NCI-H510A treated with DMSO at 0.1 percent for 48 hours (cell line): ENCODE measurements around the gene SLC9A9.

Experiments used
- DNase-seq: peaks from one replicate; lab custom pipeline; 2025; lab: John Stamatoyannopoulos, UW

Gene SLC9A9

GRCh38 chr3:143413372-143413771 is 434.9 kb downstream of the SLC9A9 start:
- no peak for DNase-seq

- DNase-seq: no peak
Measured at GRCh38 chr3:143412084-143412483, 436.2 kb downstream of the SLC9A9 start.

- DNase-seq: no peak
Measured at GRCh38 chr3:143410259-143410658, 438.0 kb downstream of the SLC9A9 start.

- DNase-seq: no peak
Measured at GRCh38 chr3:143408771-143409170, 439.5 kb downstream of the SLC9A9 start.

GRCh38 chr3:143402602-143403001 is 445.7 kb downstream of the SLC9A9 start:
- DNase-seq: no peak

GRCh38 chr3:143396790-143397189 is 451.5 kb downstream of the SLC9A9 start:
- DNase-seq: no peak

GRCh38 chr3:143389388-143389787 is 458.9 kb downstream of the SLC9A9 start:
- DNase-seq: no peak

GRCh38 chr3:143387425-143387824 is 460.8 kb downstream of the SLC9A9 start:
- no peak for DNase-seq

- no peak for DNase-seq
Measured at GRCh38 chr3:143384076-143384475, 464.2 kb downstream of the SLC9A9 start.

GRCh38 chr3:143383421-143383820 is 464.8 kb downstream of the SLC9A9 start:
- DNase-seq: no peak

GRCh38 chr3:143382816-143383215 is 465.5 kb downstream of the SLC9A9 start:
- no peak for DNase-seq

GRCh38 chr3:143380449-143380848 is 467.8 kb downstream of the SLC9A9 start:
- no peak for DNase-seq

- no peak for DNase-seq
Measured at GRCh38 chr3:143375698-143376097, 472.6 kb downstream of the SLC9A9 start.

- DNase-seq: no peak
Measured at GRCh38 chr3:143367171-143367570, 481.1 kb downstream of the SLC9A9 start.

- DNase-seq: no peak
Measured at GRCh38 chr3:143366672-143367071, 481.6 kb downstream of the SLC9A9 start.

- DNase-seq: no peak
Measured at GRCh38 chr3:143363949-143364348, 484.3 kb downstream of the SLC9A9 start.

GRCh38 chr3:143363276-143363675 is 485.0 kb downstream of the SLC9A9 start:
- DNase-seq: no peak

- no peak for DNase-seq
Measured at GRCh38 chr3:143362115-143362991, 485.9 kb downstream of the SLC9A9 start.

GRCh38 chr3:143361589-143361988 is 486.7 kb downstream of the SLC9A9 start:
- DNase-seq: no peak

GRCh38 chr3:143360244-143360643 is 488.0 kb downstream of the SLC9A9 start:
- DNase-seq: no peak

GRCh38 chr3:143358793-143359491 is 489.3 kb downstream of the SLC9A9 start:
- no peak for DNase-seq

- DNase-seq: no peak
Measured at GRCh38 chr3:143358155-143358792, 490.0 kb downstream of the SLC9A9 start.

GRCh38 chr3:143357700-143358099 is 490.6 kb downstream of the SLC9A9 start:
- DNase-seq: no peak
